Stimulated activated CD8-positive, alpha-beta memory T cell treated with anti-CD3 and anti-CD28 coated beads, Interleukin-15, amount 100 ng/mL, for 4 hours (primary cell): Measurements from ENCODE around the gene CDK10.
"Not testable (repeated sequence)": the region's sequence is repeated elsewhere in the genome, so short reads cannot be mapped to it uniquely, and the experiment has no call there.

Experiments used
- DNase-seq, 2 donors: peaks; one replicate each; pipeline ENCODE4 v3.0.0-alpha.2; 2020; ENCODE audit warnings: low read depth in 2 of 2

The CDK10 gene

DNA sequence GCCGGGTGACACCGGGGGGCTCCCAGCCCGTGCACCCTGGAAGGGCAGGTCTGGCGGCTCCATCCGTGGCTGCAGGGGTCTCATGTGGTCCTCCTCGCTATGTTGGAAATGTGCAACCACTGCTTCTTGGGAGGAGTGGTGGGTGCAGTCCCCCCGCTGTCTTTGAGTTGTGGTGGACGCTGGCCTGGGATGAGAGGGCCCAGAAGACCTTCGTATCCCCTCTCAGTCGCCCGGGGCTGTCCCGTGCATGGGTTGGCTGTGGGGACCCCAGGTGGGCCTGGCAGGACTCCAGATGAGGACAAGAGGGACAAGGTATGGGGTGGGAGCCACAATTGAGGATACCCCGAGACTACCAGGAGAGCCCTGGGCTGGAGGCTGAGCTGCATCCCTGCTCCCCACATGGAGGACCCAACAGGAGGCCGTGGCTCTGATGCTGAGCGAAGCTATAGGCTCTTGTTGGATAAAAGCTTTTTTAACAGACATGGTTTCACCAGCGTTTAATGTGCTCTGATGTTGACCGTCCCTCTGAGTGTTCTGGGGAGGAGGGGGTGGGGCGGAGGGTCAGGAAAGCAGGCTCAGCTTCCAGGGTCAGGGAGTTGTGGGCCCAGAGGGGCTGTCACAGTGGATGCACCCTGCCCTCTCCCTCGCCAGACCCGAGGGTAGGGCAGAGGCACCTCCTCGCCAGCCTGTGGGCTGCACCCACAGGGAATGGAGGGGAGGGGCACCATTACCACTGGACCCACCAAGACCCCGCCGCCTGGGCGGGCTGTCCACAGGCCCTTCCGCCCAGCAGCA, 9.6 kb downstream of the CDK10 start:
- DNase-seq, result no peak

DNA sequence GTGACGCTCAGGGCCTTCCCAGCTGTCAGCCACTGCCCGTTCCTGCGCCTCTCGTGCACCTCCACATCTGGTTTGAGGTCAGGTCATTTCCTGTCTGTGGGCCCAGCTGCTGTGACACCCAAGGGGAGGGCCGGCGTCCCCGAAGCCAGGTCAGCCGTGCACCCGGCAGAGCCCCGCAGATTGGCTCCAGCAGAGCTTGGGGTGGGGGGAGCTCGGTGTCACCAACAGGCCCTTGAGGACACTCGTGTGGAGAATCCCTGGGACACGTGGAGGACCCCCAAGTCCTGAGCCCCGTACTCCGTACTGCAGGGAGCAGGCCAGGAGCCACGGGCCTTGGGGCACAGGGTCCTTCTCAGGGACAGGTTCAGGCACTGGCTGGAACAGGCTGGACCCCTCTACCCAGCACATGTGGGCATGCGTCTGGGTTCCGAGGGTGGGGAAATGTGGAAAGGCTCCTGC, 10.2 kb downstream of the CDK10 start:
- DNase-seq, result no peak

DNA sequence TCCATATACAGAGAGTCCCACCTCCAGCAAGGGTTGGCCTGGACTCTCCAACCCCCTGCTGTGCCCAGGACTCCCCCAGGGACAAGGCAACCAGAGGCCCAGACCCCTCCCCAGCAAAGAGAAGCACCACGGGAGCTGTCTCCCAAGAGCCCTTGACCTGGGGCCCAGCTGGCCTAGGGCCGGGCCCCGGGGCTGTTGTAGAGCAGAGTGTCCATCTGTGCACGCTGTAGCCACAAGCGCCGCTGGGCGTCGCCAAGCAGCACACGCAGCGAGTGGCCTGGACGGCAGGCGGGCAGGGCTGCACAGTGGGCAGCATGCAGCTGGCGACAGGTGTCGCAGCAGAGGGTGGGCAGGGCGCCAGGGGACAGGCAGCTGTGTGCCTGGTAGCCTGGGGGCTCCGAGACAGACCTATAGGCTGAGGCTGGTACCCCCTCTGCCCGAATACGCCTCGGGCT, 10.7 kb downstream of the CDK10 start:
- no peak for DNase-seq

GRCh38 chr16:89697616-89698331, 11.3 kb downstream of the CDK10 start:
- DNase-seq, result no peak

- not testable (repeated sequence) for DNase-seq
Observed at GRCh38 chr16:89698717-89699116, 12.2 kb downstream of the CDK10 start.

DNA sequence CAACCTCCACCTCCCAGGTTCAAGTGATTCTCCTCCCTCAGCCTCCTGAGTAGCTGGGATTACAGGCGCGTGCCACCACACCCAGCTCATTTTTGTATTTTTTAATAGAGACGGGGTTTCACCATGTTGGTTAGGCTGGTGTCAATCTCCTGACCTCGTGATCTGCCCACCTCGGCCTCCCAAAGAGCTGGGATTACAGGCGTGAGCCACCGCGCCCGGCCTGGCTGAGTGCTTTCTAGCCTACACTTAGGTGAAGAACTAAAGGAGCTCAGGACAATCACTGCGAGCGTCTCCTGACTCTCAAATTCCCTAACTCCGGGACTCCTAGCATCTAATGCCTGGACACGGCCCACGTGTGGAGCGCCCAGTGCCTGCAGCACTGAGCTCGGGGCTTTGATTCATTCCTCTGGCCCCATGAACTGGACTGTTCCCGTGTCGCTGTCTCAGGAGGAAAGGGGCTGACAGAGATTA, 13.2 kb downstream of the CDK10 start:
- DNase-seq, result not testable (repeated sequence)

DNA sequence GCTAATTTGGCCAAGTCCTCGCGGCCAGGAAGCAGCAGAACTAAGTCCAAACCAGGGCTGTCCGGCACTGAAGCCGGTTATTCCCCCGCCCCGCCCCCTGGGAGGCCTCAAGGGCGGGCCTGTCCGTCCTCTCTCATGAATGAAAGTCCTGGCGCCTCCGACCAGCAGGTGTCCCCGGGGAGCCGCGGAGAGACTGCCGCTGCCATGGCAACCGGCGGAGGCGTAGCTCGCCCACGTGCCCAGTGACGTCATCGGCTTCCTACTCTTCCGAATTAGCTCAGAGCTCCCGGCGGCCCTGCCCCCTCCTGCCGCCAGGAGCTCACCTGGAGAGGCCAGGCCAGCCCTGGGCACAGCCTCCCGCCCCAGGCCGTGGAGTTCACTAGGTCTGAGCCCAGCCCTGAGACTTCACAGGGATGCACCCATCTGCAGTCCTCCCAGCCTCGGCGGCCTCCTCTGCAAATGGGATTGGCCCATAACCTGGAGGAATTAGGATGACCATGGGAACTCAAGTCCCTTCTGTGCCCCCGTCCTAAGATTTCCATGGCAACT, 13.7 kb downstream of the CDK10 start:
- peak; percentile 92 to 93 for DNase-seq

- DNase-seq, result no peak
Observed at GRCh38 chr16:89700649-89701424, 14.3 kb downstream of the CDK10 start.

DNA sequence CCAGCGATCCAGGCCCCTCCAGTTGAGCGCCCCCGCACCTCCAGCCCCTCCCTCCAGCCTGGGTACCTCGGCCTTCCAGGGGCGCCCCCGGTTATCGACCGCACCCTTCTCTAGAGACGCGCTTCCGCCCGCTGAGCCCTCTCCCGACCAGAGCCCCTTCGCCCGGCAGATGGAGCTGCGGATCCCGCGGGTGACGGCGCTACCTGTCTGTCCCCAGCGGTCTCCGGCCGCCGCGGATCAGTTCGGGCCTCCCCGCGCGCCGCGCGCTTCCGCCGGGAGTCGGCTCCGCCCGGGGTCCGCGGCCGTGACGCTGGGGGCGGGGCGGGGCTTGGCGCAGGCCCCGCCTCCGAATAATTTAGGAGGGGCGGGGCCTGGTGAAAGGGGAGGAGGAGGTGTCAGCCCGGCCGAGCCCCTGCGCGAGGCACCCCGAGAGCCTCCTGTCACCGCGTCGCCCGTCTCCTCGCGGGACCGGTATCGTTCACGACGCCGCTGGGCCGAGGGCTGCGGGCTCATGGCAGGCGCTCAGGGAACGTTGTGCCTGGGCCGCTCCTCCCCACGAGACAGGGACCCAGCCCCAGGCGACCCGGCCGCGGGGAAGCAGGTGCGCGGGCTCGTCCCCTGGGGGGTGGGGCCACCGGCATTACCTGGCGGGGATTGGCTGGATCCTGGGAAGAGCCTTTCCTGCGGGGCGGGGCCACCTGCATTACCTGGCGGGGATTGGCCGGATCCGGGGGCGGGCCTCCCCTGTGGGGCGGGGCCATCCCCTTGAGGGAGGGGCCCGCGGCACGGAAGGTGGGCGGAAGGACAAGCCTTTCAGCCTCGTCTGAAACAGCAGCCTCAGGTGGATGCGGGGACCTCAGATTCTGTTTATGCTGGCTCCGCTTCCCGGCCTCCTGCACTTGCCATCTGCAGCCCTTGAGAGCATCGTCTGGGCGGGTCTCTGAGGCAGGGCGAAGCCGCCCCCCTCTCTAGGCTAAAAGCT, 15.2 kb downstream of the CDK10 start, which contains the start of gene SPATA2L:
Gene SPATA2L (minus strand): TSS at position 281 of the 982 bp plus-strand sequence. CDS start 473 bp downstream, outside the sequence.
- DNase-seq, result peak; percentile 94

DNA sequence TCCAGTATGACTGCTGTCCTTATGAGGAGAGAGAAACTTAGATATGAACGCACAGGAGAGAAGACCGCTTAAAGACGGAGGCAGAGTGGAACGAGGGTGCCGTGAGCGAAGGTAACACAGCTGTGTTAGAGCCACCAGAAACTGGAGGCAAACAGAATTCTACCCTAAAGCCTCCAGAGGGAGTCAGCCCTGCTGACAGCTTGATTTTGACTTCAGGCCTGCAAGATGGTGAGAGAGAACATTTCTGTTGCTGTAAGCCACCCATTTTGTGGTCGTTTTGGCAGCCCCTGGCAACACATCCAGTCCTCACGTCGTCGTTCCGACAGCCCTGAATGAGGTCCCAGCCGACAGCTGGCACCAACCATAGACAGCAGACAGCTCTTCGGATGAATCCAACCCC, 17.8 kb downstream of the CDK10 start:
- DNase-seq, result no peak

DNA sequence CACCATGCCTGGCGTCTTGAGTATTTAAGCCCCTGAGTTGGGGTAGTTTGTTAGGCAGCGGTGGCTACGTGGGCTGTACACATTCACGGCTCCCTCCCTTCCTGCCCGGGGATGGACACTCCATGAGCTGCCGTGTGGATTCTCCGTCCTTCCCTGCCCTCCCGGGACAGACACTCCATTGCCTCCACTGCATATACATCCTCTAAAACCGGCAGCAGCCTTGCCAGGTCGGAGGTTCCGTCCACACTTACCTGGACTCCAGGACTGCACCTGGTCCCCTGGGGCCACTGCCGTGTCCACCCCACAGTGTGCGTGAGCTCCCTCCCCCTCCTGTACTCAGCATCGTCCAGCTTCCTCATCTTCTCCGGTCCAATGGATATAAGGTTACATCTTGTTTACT, 18.5 kb downstream of the CDK10 start:
- no peak for DNase-seq

DNA sequence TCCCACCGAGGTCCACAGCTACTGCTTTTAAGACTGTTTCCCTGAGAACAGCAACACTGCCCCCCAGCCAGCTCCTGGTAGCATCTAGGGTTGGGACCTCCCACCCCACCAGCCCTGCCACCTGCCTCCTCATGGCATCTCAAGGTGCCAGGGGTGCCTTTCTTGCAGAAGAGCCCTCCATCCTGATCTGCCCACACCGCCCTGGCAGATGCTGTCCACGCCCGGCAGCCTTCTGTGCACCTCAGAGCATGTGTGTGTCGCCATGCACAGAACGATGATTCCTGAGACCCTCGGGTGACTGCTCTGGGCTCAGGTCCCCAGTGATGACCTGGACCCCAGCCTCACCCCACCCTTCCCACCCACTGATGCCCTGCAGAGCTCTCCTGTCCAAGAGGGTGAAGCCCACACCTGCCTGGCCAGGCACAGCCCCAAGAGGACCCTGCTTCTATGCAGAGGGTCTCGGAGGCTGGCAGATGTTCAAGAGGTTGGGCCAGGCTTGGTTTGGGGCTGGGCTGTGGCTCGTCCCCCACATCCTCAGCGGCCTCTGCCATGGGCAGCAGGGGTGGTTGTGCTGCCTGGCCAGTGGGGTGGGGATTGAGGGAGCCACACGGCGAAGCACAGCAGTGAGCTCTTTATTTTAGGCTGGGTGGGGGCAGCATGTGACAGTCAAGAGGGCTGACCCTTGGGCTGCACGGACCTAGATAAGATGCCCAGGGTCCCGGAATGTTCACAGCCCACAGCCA, 20.2 kb downstream of the CDK10 start:
- DNase-seq, result no peak

DNA sequence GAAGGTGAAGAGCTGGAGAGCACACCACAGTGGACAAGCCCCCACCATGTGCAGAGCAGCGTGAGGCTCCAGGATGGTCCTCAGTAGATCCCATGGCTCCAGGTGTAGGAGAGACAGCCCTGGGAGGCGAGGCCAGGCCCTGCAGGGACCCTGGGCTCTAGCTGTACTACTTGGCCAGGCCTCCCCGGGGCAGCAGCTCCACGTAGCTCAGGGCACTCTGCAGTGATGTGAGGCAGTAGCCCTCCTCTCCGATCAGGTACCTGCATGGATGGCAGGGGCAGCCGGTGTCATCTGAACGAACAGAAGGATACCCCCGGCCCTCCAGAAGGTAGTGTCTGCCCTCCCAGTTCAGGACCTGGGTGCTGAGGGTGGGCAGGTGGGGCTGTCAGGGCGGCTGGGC, 21.2 kb downstream of the CDK10 start:
- DNase-seq, result no peak

DNA sequence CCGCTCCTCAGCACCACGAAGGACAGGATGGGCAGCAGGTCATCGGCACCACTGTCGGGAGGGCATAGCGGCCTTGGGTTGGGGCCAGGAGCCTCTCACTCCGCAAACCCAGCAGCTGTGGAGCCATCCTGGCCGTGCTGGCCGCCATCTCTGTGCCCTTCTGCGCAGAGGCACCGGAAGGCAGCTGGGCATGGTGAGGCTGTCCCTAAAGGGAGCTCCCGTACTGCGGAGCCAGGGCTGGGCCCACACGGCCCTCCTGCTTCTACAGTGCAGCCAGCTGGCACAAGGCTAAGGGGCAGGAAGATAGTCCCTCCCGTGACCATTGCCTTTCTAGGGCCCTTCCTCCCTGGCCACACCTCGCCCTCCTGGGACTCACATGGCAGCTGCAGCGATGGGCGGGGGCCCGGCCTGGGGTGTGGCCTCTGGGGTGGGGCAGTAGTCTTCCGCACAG, 22.0 kb downstream of the CDK10 start:
- no peak for DNase-seq

DNA sequence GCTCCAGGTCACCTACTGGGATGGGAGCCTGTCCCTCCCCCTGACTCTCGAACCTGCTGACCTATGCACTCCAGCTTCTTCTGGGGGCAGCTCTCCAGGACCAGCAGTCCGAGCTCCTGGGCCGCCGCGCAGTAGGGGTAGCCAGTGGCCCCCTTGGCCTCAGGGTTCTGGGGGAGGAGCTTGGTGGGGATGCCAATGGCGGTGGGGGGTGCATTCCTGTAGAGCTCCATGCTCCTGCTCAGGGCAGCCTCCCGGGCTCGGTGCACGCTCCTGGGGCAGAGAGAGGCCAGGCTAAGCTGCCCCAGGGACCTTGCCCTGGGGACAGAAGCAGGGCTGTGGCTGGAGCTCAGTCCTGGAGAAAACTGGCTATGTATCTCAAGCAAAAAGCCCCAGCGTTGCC, 22.7 kb downstream of the CDK10 start:
- DNase-seq, result no peak

DNA sequence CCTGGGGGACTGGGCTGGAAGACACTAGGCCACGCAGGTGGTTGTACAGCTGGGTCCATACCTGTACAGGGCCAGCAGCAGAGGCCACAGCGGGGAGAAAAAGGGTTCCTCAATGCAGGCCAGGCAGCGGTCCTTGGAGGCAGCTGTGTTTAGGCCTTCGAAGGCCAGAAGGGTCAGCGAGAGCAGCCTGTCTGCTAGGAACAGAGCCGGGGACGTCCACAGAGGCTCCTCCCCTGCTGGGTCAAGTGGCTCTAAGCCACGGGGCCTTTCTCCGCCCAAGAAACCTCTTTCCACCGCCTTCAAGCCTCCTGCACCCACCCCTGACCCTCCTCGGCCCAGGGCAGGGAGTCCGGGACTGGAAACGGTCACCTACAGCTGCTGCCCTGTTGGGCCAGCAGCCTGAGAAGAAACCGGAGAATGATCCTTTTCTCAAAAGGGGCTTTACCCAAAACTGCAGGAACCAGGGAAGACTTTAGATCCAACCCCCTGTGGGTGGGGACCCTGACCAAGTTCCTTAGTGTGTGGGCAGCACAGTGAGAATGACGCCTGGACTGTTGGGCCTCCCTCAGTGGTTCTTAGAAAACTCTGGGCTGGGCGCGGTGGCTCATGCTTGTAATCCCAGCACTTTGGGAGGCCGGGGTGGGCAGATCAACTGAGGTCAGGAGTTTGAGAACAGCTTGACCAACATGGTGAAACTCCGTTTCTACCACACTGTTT, 23.4 kb downstream of the CDK10 start:
- no peak for DNase-seq

DNA sequence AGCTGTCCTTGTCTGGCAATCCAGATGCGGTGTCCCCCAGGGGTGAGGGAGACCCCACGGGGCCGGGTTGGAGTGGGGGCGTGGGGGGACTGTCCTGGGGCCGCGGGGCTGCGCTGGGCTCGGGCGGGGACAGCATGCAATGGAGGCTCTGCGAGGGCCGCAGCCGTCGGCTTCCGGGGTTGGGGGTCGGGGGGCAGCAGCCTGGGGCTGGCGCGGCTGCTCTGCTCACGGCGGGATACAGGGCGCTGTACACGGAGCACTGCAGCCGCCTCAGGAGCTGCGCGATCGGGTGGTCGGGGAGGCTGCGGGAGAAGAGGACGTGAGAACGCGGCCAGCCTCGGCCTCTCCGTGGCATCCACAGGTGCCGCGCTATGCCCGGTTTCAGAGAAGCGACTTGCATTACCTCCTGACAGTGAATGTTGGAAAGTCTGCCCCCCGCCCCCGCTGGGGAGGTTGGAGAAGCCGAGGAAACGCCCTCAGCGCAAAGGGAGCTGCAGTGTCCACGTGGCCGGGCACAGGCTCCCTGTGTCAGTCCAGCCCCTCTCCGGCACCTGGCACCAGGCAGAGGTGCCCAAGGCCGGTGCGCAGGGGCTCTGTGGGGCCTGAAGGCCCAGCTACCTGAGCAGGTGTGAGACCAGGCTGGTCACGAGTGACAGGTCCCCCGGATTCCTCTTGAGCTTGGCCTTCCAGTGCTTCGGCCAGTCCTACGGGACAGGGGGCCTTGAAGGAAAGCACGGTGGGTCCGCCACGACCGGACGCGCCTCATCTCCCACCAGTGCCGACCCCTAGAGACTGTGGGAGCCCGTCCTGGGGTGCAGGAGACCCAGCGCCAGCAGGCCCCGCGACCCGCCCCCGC, 24.4 kb downstream of the CDK10 start:
- no peak for DNase-seq
